GM12878 (cell line): ENCODE results near the gene LRP1. TPM values are rescaled to one million over a fixed set of nuclear protein-coding genes. Genes with fewer than 3 reads are reported as not detected.
A peak's percentile ranks its signal among the peaks of the same experiment; 100 is the strongest.

Experiments
- ATAC-seq: fragments of 200-7000 bp; cut with Tn5 transposase; 3 replicates; pipeline ENCODE4 v1.9.1; 2020; ENCODE audit warnings: mild to moderate bottlenecking, moderate library complexity
- BruUV-seq: library from RNA; stranded (reverse); fragments of 400-500 nt; replicated peaks from 2 replicates; lab custom pipeline; 2021; lab: Mats Ljungman, UMichigan
- CTCF ChIA-PET: fragments of 300-600 bp; sonication (Branson Sonifier 250); formaldehyde crosslinking; extraction: SDS; loops from one replicate; lab custom pipeline; 2021; ENCODE audit warnings: inconsistent platforms; lab: Yijun Ruan, JAX
- POLR2A ChIA-PET: fragments of 350-600 bp; formaldehyde crosslinking; extraction: SDS; loops from one replicate; lab custom pipeline; 2021; ENCODE audit warnings: inconsistent platforms; lab: Charles Lee
- RAD21 ChIA-PET: fragments of 300-600 bp; sonication (Branson Sonifier 250); formaldehyde crosslinking; loops from one replicate; lab custom pipeline; 2023; ENCODE audit warnings: antibody characterized with exemption; ENCODE audit not compliant: unreplicated experiment; lab: Charles Lee
- SMC1A ChIA-PET: fragments of 300-600 bp; sonication (Branson Sonifier 250); formaldehyde crosslinking; loops from one replicate; lab custom pipeline; 2023; ENCODE audit not compliant: unreplicated experiment, uncharacterized antibody; lab: Charles Lee
- DNase-seq: peaks from one replicate; pipeline ENCODE4 v3.0.0-alpha.2; 2011; ENCODE audit warnings: low read depth, low spot score
- FAIRE-seq: peaks from 3 replicates; lab custom pipeline; 2011; peaks lifted over from hg19 to GRCh38; lab: Jason Lieb, UNC
- H2AFZ ChIP-seq: 2 replicates; pipeline ENCODE4 v1.6.0; 2011; ENCODE audit warnings: low read depth, low read length, control low read depth; ENCODE audit not compliant: control insufficient read depth
- H3K27ac ChIP-seq: 2 replicates; pipeline ENCODE4 v1.5.1; 2011; ENCODE audit warnings: control low read depth; ENCODE audit not compliant: control insufficient read depth, insufficient read depth
- H3K27me3 ChIP-seq, 2 experiments: replicated peaks in 1 of 2; 2 replicates each; pipeline versions ENCODE4 v1.6.0 to v1.6.1; 2011; ENCODE audit warnings: low read length in 1 of 2; ENCODE audit not compliant: control insufficient read depth in 2 of 2, insufficient read depth in 2 of 2
- H3K36me3 ChIP-seq, 2 experiments: 2 replicates each; pipeline ENCODE4 v1.5.1; 2011; ENCODE audit warnings: low read length in 1 of 2; ENCODE audit not compliant: control insufficient read depth in 2 of 2, insufficient read depth in 2 of 2
- H3K4me1 ChIP-seq: 2 replicates; pipeline ENCODE4 v1.6.1; 2011; ENCODE audit warnings: mild to moderate bottlenecking, low read length, moderate library complexity, mixed read lengths; ENCODE audit not compliant: control insufficient read depth, insufficient read depth
- H3K4me2 ChIP-seq: 2 replicates; pipeline ENCODE4 v1.6.0; 2011; ENCODE audit warnings: control low read depth; ENCODE audit not compliant: control insufficient read depth, insufficient read depth
- H3K4me3 ChIP-seq: fragments of 200-600 bp; sonication (generic); 2 replicates; pipeline ENCODE4 v1.5.1; 2016
- H3K79me2 ChIP-seq: 2 replicates; pipeline ENCODE4 v1.6.0; 2011; ENCODE audit warnings: low read length; ENCODE audit not compliant: control insufficient read depth, insufficient read depth
- H3K9ac ChIP-seq: 2 replicates; pipeline ENCODE4 v1.8.0; 2011; ENCODE audit warnings: low read length, control low read depth, mixed read lengths; ENCODE audit not compliant: control insufficient read depth, insufficient read depth
- H3K9me3 ChIP-seq: replicated peaks from 3 replicates; pipeline ENCODE4 v1.5.1; 2011; ENCODE audit warnings: mild to moderate bottlenecking, low read length; ENCODE audit not compliant: control insufficient read depth, insufficient read depth
- H4K20me1 ChIP-seq: 2 replicates; pipeline ENCODE4 v1.6.0; 2011; ENCODE audit not compliant: control insufficient read depth, insufficient read depth
- HCFC1 ChIP-seq: fragments of 150-350 bp; IDR thresholded peaks from 2 replicates; pipeline ENCODE4 v1.6.1; 2014; ENCODE audit warnings: low read length
- SMC3 ChIP-seq: IDR thresholded peaks from 2 replicates; pipeline ENCODE4 v1.6.1; 2011; ENCODE audit warnings: low read length, improper control_type of control experiment, borderline replicate concordance
- ZBTB4 ChIP-seq: fragments of 450-650 bp; formaldehyde crosslinking; IDR thresholded peaks from 2 replicates; pipeline ENCODE4 v1.4.0; 2022; ENCODE audit warnings: mild to moderate bottlenecking, moderate library complexity
- WGBS: methylation state at CpG from one replicate; pipeline ENCODE4 v1.1.6; 2016; ENCODE audit warnings: low lambda C conversion rate; ENCODE audit not compliant: insufficient replicate concordance, insufficient coverage; ENCODE audit errors: missing lambda C conversion rate; 5-methylcytosine and 5-hydroxymethylcytosine counted together
- in situ Hi-C: fragments of 300-500 bp; cut with MboI; formaldehyde crosslinking; loops from 9 replicates; pipeline ENCODE4 v1.14.3; 2018; ENCODE audit warnings: mixed read lengths
- intact Hi-C: fragments of 100-400 bp; cut with micrococcal nuclease; formaldehyde crosslinking; loops from one replicate; pipeline ENCODE4 v1.14.2; 2022; ENCODE audit not compliant: unreplicated experiment
- polyA plus RNA-seq, 11 experiments: library from polyadenylated mRNA; depleted of rRNA in 4 of 11; unstranded in 6 of 11; stranded (reverse) in 5 of 11; fragments of >200 nt; fragmentation: Nextera tagmentation in 4 of 11; fragmentation: Illumina TruSeq in 1 of 11; extraction: Ambion mirVana in 4 of 11; extraction: Trizol in 1 of 11; gene quantifications; 1 replicate in 1 of 11; 2 replicates in 10 of 11; pipeline versions ENCODE4 v1.2.1 to v1.2.3, GENCODE V29; 2011 to 2016; ENCODE audit warnings: inconsistent platforms in 2 of 11, missing spikeins in 2 of 11, low read depth in 1 of 11
- total RNA-seq, 4 experiments: library from RNA; depleted of rRNA in 3 of 4; stranded (reverse); fragments of >200 nt in 3 of 4; fragmentation: Illumina TruSeq in 1 of 4; extraction: Trizol in 1 of 4; gene quantifications; 2 replicates each; pipeline versions ENCODE4 v1.2.1 to v1.2.3, GENCODE V29; 2013 to 2021

Gene LRP1
- total and polyA plus RNA-seq, 10 of the 15 experiments (the other 5 are each of a cell fraction or from before 2014, with no cell fraction given) = under 0.01 to 1.1 (median 0.20) TPM; not detected in 2

- Histone ChIP-seq H3K4me3 (peak overlapping the region; percentile 83; the same call in 1 of the 2 replicates), H3K27ac (no peak overlapping the region), H2AFZ (no peak overlapping the region), H3K9me3 (peaks cover 4% of the 10 kb centered on the region), H3K4me1 (peaks cover 9% of the 10 kb centered on the region; the same call in 1 of the 2 replicates), H3K4me2 (0 out of 2 replicates have a peak overlapping the region, but pooled peaks have one; percentile 19), H3K36me3 (no peaks in the 10 kb centered on the region), H3K79me2 (no peaks in the 10 kb centered on the region), H4K20me1 (no peaks in the 10 kb centered on the region), H3K27me3 (peaks cover 2 to 5% of the 10 kb centered on the region in 2 experiments), H3K9ac (no peak overlapping the region)
- ChIA-PET SMC1A (interaction anchor here (0.6 to 5.2 kb wide), 3 partner anchors 45 to 587 kb away, joined by 3 to 36 read pairs (median 3); no protein-coding TSS in a partner anchor), POLR2A (interaction anchor here (1.4 kb wide), 1 partner anchor 60 kb away, joined by 3 read pairs; no protein-coding TSS in a partner anchor), RAD21 (interaction anchor here (0.7 to 1.5 kb wide), 6 partner anchors 17 to 200 kb away, joined by 3 to 13 read pairs (median 4); partner anchors contain the start of gene STAT6), CTCF (interaction anchor here (0.7 to 9.3 kb wide), 6 partner anchors 35 to 114 kb away, joined by 3 to 159 read pairs (median 5); no protein-coding TSS in a partner anchor)
- FAIRE-seq = no peak
- no peak for ATAC-seq
- 4% methylated on average over 24 of the region's 35 CpGs for WGBS
- TF ChIP-seq SMC3 = no peak
- TF ChIP-seq HCFC1 = no peak
- TF ChIP-seq ZBTB4 (CRISPR knock-in tag) = no peak
- in situ Hi-C loops = no loop called here
- intact Hi-C loops = no loop called here
- BruUV-seq = no TSS peak
- no peak for DNase-seq
Observed at GRCh38 chr12:57128519-57129247, 400 bp downstream of the LRP1 start.
